ENCODE results near the gene CDK14.

CDK14 gene

DNA sequence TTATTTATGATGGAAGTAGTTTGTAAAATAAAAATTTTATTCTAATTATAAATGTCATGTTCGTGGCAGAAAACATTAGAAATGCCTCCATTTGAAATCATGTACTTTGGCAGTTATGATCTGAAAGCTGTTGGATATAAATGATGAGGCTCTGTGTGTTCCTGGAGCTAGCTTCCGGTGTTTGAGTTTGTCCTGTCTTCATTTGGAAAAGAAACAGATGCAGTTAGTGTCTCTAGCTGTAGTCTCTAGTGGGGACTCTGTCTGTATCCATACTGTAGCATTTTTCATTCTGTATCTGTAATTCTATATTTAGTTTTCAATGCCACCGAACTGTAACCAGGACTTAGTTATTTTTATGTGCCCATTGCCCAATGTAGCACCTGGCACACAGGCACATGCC, 471.1 kb downstream of the CDK14 start:
- Histone ChIP-seq H3K9me3 (ENCODE audit: control insufficient read depth, insufficient read depth, low read length) (no peaks in the 10 kb centered on the region), H3K9ac (ENCODE audit: low read depth, low read length) (no peak overlapping the region), H3K4me1 (ENCODE audit: control insufficient read depth, insufficient read depth, low read length) (no peaks in the 10 kb centered on the region), H3K36me3 (ENCODE audit: control insufficient read depth, insufficient read depth, low read length) (no peaks in the 10 kb centered on the region), H3K27me3 (ENCODE audit: control insufficient read depth, insufficient read depth, low read length) (no peaks in the 10 kb centered on the region), H3K4me3 (ENCODE audit: low read depth, low read length) (no peak overlapping the region)

GRCh38 chr7:91068136-91068795, 472.1 kb downstream of the CDK14 start:
- no peaks in the 10 kb centered on the region for H3K9me3 ChIP-seq (ENCODE audit: control insufficient read depth, insufficient read depth, low read length)
- H3K36me3 ChIP-seq (ENCODE audit: control insufficient read depth, insufficient read depth, low read length): no peaks in the 10 kb centered on the region
- no peaks in the 10 kb centered on the region for H3K4me1 ChIP-seq (ENCODE audit: control insufficient read depth, insufficient read depth, low read length)
- H3K9ac ChIP-seq (ENCODE audit: low read depth, low read length): no peak overlapping the region
- no peak overlapping the region for H3K4me3 ChIP-seq (ENCODE audit: low read depth, low read length)
- no peaks in the 10 kb centered on the region for H3K27me3 ChIP-seq (ENCODE audit: control insufficient read depth, insufficient read depth, low read length)

- no peaks in the 10 kb centered on the region for H3K4me1 ChIP-seq (ENCODE audit: control insufficient read depth, insufficient read depth, low read length)
- no peaks in the 10 kb centered on the region for H3K36me3 ChIP-seq (ENCODE audit: control insufficient read depth, insufficient read depth, low read length)
- H3K9ac ChIP-seq (ENCODE audit: low read depth, low read length): no peak overlapping the region
- no peaks in the 10 kb centered on the region for H3K9me3 ChIP-seq (ENCODE audit: control insufficient read depth, insufficient read depth, low read length)
- H3K27me3 ChIP-seq (ENCODE audit: control insufficient read depth, insufficient read depth, low read length): no peaks in the 10 kb centered on the region
- no peak overlapping the region for H3K4me3 ChIP-seq (ENCODE audit: low read depth, low read length)
These were observed 473.0 kb downstream of the CDK14 start for GRCh38 chr7:91069146-91069545.

DNA sequence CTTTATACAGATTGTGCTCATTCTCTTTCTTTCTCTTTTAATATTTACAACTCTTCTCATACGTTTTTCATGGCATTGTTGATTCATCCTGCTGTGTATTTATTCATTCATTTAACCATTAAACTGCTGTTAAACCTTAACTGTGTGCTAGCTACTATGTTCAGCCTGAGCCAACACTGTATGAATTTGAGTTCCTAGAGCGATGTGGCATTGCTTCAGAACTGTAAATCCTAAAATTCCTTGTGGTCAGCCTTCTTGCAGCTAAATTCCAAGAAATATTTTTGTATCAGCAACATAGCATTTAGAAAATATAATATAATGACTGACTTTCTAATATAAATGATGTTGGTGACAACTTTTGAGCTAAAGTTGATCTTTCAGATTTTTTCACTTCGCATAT, 483.4 kb downstream of the CDK14 start:
- H3K4me3 ChIP-seq (ENCODE audit: low read depth, low read length): no peak overlapping the region
- no peak overlapping the region for H3K9ac ChIP-seq (ENCODE audit: low read depth, low read length)
- H3K27me3 ChIP-seq (ENCODE audit: control insufficient read depth, insufficient read depth, low read length): no peaks in the 10 kb centered on the region
- no peaks in the 10 kb centered on the region for H3K4me1 ChIP-seq (ENCODE audit: control insufficient read depth, insufficient read depth, low read length)
- H3K9me3 ChIP-seq (ENCODE audit: control insufficient read depth, insufficient read depth, low read length): no peaks in the 10 kb centered on the region
- no peaks in the 10 kb centered on the region for H3K36me3 ChIP-seq (ENCODE audit: control insufficient read depth, insufficient read depth, low read length)

DNA sequence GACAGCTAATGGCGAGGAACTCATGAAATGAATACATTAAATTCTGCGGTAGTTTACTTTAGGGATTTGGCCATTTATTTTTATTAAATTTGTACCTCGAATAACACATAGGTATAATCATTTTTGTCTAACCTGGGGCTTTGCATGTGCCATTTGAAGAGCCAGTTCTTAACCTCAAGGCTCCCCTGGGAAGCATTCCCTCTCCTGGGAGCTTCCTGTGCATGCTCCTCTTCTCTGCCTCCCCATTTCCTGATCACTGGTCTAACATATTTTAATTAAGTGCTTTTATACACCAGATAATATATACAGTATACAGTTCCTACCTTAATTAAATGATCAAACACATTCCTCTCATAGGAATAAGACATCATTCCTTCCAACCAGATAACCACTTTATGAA, 484.2 kb downstream of the CDK14 start:
- Histone ChIP-seq H3K9me3 (ENCODE audit: control insufficient read depth, insufficient read depth, low read length) (no peaks in the 10 kb centered on the region), H3K4me3 (ENCODE audit: low read depth, low read length) (no peak overlapping the region), H3K36me3 (ENCODE audit: control insufficient read depth, insufficient read depth, low read length) (no peaks in the 10 kb centered on the region), H3K4me1 (ENCODE audit: control insufficient read depth, insufficient read depth, low read length) (no peaks in the 10 kb centered on the region), H3K9ac (ENCODE audit: low read depth, low read length) (no peak overlapping the region), H3K27me3 (ENCODE audit: control insufficient read depth, insufficient read depth, low read length) (no peaks in the 10 kb centered on the region)

- Histone ChIP-seq H3K4me1 (ENCODE audit: control insufficient read depth, insufficient read depth, low read length) (no peaks in the 10 kb centered on the region), H3K9ac (ENCODE audit: low read depth, low read length) (no peak overlapping the region), H3K36me3 (ENCODE audit: control insufficient read depth, insufficient read depth, low read length) (no peaks in the 10 kb centered on the region), H3K4me3 (ENCODE audit: low read depth, low read length) (no peak overlapping the region), H3K9me3 (ENCODE audit: control insufficient read depth, insufficient read depth, low read length) (no peaks in the 10 kb centered on the region), H3K27me3 (ENCODE audit: control insufficient read depth, insufficient read depth, low read length) (no peaks in the 10 kb centered on the region)
These were observed 485.9 kb downstream of the CDK14 start for GRCh38 chr7:91082038-91082437.

- Histone ChIP-seq H3K27me3 (ENCODE audit: control insufficient read depth, insufficient read depth, low read length) (no peaks in the 10 kb centered on the region), H3K9ac (ENCODE audit: low read depth, low read length) (no peak overlapping the region), H3K4me3 (ENCODE audit: low read depth, low read length) (no peak overlapping the region), H3K9me3 (ENCODE audit: control insufficient read depth, insufficient read depth, low read length) (no peaks in the 10 kb centered on the region), H3K4me1 (ENCODE audit: control insufficient read depth, insufficient read depth, low read length) (no peaks in the 10 kb centered on the region), H3K36me3 (ENCODE audit: control insufficient read depth, insufficient read depth, low read length) (no peaks in the 10 kb centered on the region)
These were observed 486.9 kb downstream of the CDK14 start for GRCh38 chr7:91082852-91083495.

DNA sequence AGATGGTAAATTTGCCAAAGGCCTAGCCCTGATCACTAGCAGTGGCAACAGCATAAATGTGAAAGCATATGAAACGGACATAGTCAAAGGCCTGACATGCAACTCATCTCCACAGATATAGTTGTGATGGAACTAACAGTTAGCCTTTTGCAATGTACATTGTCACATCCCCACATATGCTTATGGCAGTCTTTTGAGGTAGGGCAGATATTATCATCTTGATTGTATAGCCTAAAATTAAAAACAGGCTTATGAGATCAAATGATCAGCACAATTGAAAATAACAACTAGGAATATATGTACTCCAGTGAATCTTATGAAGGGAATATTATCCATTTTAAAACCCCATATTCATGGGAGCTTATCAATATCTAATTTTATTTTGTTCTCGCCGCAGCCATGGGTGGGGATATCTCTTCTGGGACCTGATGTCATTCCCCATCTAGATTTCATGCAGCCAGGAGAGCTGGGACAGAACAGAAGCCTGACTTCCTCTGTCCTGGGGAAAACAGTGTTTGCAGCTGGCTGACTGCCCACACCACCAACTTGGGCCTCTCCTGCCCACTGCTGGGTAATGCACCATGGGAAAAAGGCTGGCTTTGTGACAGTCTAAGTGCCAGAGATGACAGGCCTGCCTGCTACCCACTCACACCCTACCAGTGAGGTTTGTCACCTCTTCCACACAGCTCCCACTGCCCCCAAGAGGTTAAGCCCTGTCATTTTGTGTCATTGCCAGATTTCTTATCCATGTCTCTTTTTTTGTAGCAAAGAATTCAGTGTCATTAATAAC, 487.9 kb downstream of the CDK14 start:
- H3K27me3 ChIP-seq (ENCODE audit: control insufficient read depth, insufficient read depth, low read length): no peaks in the 10 kb centered on the region
- no peak overlapping the region for H3K9ac ChIP-seq (ENCODE audit: low read depth, low read length)
- no peaks in the 10 kb centered on the region for H3K9me3 ChIP-seq (ENCODE audit: control insufficient read depth, insufficient read depth, low read length)
- no peaks in the 10 kb centered on the region for H3K36me3 ChIP-seq (ENCODE audit: control insufficient read depth, insufficient read depth, low read length)
- no peaks in the 10 kb centered on the region for H3K4me1 ChIP-seq (ENCODE audit: control insufficient read depth, insufficient read depth, low read length)
- H3K4me3 ChIP-seq (ENCODE audit: low read depth, low read length): no peak overlapping the region

DNA sequence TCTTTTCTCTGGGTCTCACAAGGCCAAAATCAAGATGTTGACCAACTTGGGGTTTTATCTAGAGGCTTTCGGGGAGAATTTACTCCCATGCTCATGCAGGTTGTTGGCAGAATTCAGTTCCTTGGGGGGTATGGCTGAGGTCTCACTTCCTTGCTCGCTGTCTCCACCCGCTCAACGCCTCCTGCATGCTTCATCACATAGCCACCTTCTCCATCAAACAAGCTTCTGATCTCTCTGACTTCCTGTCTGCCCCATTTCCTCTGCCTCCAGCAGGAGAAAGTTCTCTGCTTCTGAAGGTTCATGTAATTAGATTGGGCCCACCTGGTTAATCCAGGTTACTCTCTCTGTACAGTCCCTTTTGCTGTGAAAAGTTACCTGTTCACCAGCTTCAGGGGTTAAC, 489.1 kb downstream of the CDK14 start:
- no peaks in the 10 kb centered on the region for H3K36me3 ChIP-seq (ENCODE audit: control insufficient read depth, insufficient read depth, low read length)
- H3K4me3 ChIP-seq (ENCODE audit: low read depth, low read length): no peak overlapping the region
- no peaks in the 10 kb centered on the region for H3K4me1 ChIP-seq (ENCODE audit: control insufficient read depth, insufficient read depth, low read length)
- no peaks in the 10 kb centered on the region for H3K9me3 ChIP-seq (ENCODE audit: control insufficient read depth, insufficient read depth, low read length)
- H3K27me3 ChIP-seq (ENCODE audit: control insufficient read depth, insufficient read depth, low read length): no peaks in the 10 kb centered on the region
- H3K9ac ChIP-seq (ENCODE audit: low read depth, low read length): no peak overlapping the region

- H3K4me1 ChIP-seq (ENCODE audit: control insufficient read depth, insufficient read depth, low read length): no peaks in the 10 kb centered on the region
- H3K4me3 ChIP-seq (ENCODE audit: low read depth, low read length): no peak overlapping the region
- no peaks in the 10 kb centered on the region for H3K9me3 ChIP-seq (ENCODE audit: control insufficient read depth, insufficient read depth, low read length)
- no peaks in the 10 kb centered on the region for H3K27me3 ChIP-seq (ENCODE audit: control insufficient read depth, insufficient read depth, low read length)
- no peak overlapping the region for H3K9ac ChIP-seq (ENCODE audit: low read depth, low read length)
- H3K36me3 ChIP-seq (ENCODE audit: control insufficient read depth, insufficient read depth, low read length): no peaks in the 10 kb centered on the region
These were observed 490.1 kb downstream of the CDK14 start for GRCh38 chr7:91086200-91086599.

- no peaks in the 10 kb centered on the region for H3K27me3 ChIP-seq (ENCODE audit: control insufficient read depth, insufficient read depth, low read length)
- H3K36me3 ChIP-seq (ENCODE audit: control insufficient read depth, insufficient read depth, low read length): no peaks in the 10 kb centered on the region
- no peak overlapping the region for H3K4me3 ChIP-seq (ENCODE audit: low read depth, low read length)
- H3K9ac ChIP-seq (ENCODE audit: low read depth, low read length): no peak overlapping the region
- no peaks in the 10 kb centered on the region for H3K9me3 ChIP-seq (ENCODE audit: control insufficient read depth, insufficient read depth, low read length)
- H3K4me1 ChIP-seq (ENCODE audit: control insufficient read depth, insufficient read depth, low read length): no peaks in the 10 kb centered on the region
These were observed 492.0 kb downstream of the CDK14 start for GRCh38 chr7:91088156-91088555.

DNA sequence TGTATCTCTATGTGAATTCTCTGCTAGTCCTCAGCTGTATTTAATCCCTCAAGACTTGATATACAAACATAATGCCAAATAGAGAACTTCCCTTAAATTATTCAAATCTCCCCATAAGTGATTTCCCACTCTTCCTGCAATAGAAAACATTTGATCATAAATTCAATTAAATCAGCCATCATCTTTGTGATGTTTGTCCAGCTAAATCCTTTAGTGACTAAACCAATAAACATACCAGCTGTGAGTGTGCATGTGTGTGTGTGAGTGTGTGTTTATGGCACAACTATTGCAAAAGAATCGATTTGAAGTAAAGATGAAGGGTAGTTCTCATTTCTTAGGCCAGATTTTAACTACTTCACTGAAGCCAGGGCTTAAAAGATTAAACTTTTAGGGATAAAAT, 492.6 kb downstream of the CDK14 start:
- Histone ChIP-seq H3K27me3 (ENCODE audit: control insufficient read depth, insufficient read depth, low read length) (no peaks in the 10 kb centered on the region), H3K4me1 (ENCODE audit: control insufficient read depth, insufficient read depth, low read length) (no peaks in the 10 kb centered on the region), H3K36me3 (ENCODE audit: control insufficient read depth, insufficient read depth, low read length) (no peaks in the 10 kb centered on the region), H3K9me3 (ENCODE audit: control insufficient read depth, insufficient read depth, low read length) (no peaks in the 10 kb centered on the region), H3K9ac (ENCODE audit: low read depth, low read length) (no peak overlapping the region), H3K4me3 (ENCODE audit: low read depth, low read length) (no peak overlapping the region)

All from iPS-15b (cell line).